Measurements from ENCODE around the gene ATXN7L1. TPM values are rescaled to one million over a fixed set of nuclear protein-coding genes. Genes with fewer than 3 reads are reported as not detected.

The ATXN7L1 gene
- total and polyA plus RNA-seq, 9 donors = 5.0 to 17.6 (median 11.4) TPM

- no peaks in the 10 kb centered on the region for H3K36me3 ChIP-seq
- no peak overlapping the region for H3K27ac ChIP-seq
- no peaks in the 10 kb centered on the region for H3K9me3 ChIP-seq
- no peak for DNase-seq
- peaks cover 8% of the 10 kb centered on the region for H3K4me1 ChIP-seq (ENCODE audit: insufficient read depth)
- intact Hi-C loops (cut with DNase I) = loop anchor here in 1 of 4 donors (5.0 to 10.0 kb wide), 3 partner anchors 114 to 224 kb away; no protein-coding TSS in a partner anchor
- no peak for TF ChIP-seq CTCF (IDR thresholded peaks at IDR 0.05)
- no peak for TF ChIP-seq POLR2A (IDR thresholded peaks at IDR 0.05)
- no peak for TF ChIP-seq EP300 (IDR thresholded peaks at IDR 0.05)
- no peak overlapping the region for H3K4me3 ChIP-seq
- 93 to 100% (median 96%) methylated on average over 2 of the region's 2 CpGs for WGBS, 3 donors
- no peaks in the 10 kb centered on the region for H3K27me3 ChIP-seq
Observed at GRCh38 chr7:105878746-105879605, 2.6 kb upstream of the ATXN7L1 start.

GRCh38 chr7:105877736-105878135 is 1.3 kb upstream of the ATXN7L1 start:
- H3K27ac ChIP-seq = no peak overlapping the region
- peak overlapping the region; percentile 88 for H3K4me3 ChIP-seq
- intact Hi-C loops (cut with DNase I) = loop anchor here in 1 of 4 donors (5.0 to 10.0 kb wide), 3 partner anchors 113 to 223 kb away; no protein-coding TSS in a partner anchor
- no peaks in the 10 kb centered on the region for H3K36me3 ChIP-seq
- no peaks in the 10 kb centered on the region for H3K9me3 ChIP-seq
- WGBS, 3 donors = 70 to 79% (median 72%) methylated on average over 10 of the region's 10 CpGs
- peaks cover 8% of the 10 kb centered on the region for H3K4me1 ChIP-seq (ENCODE audit: insufficient read depth)
- H3K27me3 ChIP-seq = no peaks in the 10 kb centered on the region
- DNase-seq = no peak
- no peak for TF ChIP-seq POLR2A (IDR thresholded peaks at IDR 0.05)
- no peak for TF ChIP-seq EP300 (IDR thresholded peaks at IDR 0.05)

GRCh38 chr7:105876964-105877601 is 684 bp upstream of the ATXN7L1 start:
- intact Hi-C loops (cut with DNase I) = loop anchor here in 1 of 4 donors (5.0 to 10.0 kb wide), 3 partner anchors 112 to 222 kb away; no protein-coding TSS in a partner anchor
- Histone ChIP-seq H3K9me3 (no peaks in the 10 kb centered on the region), H3K27ac (no peak overlapping the region), H3K27me3 (no peaks in the 10 kb centered on the region), H3K4me1 (ENCODE audit: insufficient read depth) (peaks cover 8% of the 10 kb centered on the region), H3K4me3 (peak overlapping the region; percentile 88), H3K36me3 (no peaks in the 10 kb centered on the region)
- WGBS, 3 donors = 1% methylated on average over 40 to 42 of the region's 42 CpGs
- DNase-seq = peak; percentile 39 to 69 (median 49)
- no peak for TF ChIP-seq CTCF (IDR thresholded peaks at IDR 0.05)
- TF ChIP-seq EP300 (IDR thresholded peaks at IDR 0.05) = no peak
- TF ChIP-seq POLR2A (IDR thresholded peaks at IDR 0.05) = no peak

GRCh38 chr7:105875505-105875904 is 894 bp downstream of the ATXN7L1 start:
- Histone ChIP-seq H3K9me3 (no peaks in the 10 kb centered on the region), H3K27ac (no peak overlapping the region), H3K4me3 (peak overlapping the region; percentile 74), H3K36me3 (no peaks in the 10 kb centered on the region), H3K27me3 (no peaks in the 10 kb centered on the region), H3K4me1 (ENCODE audit: insufficient read depth) (peaks cover 8% of the 10 kb centered on the region)
- no peak for DNase-seq
- 35 to 47% (median 45%) methylated on average over 4 of the region's 4 CpGs for WGBS, 3 donors
- intact Hi-C loops (cut with DNase I) = loop anchor here in 1 of 4 donors (5.0 to 10.0 kb wide), 3 partner anchors 111 to 221 kb away; no protein-coding TSS in a partner anchor
- TF ChIP-seq EP300 (IDR thresholded peaks at IDR 0.05) (no peak), POLR2A (IDR thresholded peaks at IDR 0.05) (no peak), CTCF (IDR thresholded peaks at IDR 0.05) (no peak)
